ENCODE measurements around the gene REG1B. TPM values are rescaled to one million over a fixed set of nuclear protein-coding genes. Genes with fewer than 3 reads are reported as not detected.

Gene REG1B
- total and polyA plus RNA-seq, 2 donors (not counting 1 experiment from before 2014, with no cell fraction given): not detected

GRCh38 chr2:79090693-79091092 is 2.9 kb upstream of the REG1B start:
- H3K9ac ChIP-seq (ENCODE audit: insufficient read depth, low read length): no peak overlapping the region
- no peaks in the 10 kb centered on the region for H4K20me1 ChIP-seq (ENCODE audit: control insufficient read depth, extremely low read depth, insufficient read depth, low read length)
- H3K4me3 ChIP-seq (replicated peaks in 1 of 4; ENCODE audit: control extremely low read depth in 1 of 4, insufficient read depth in 1 of 4, low read depth in 3 of 4, low read length in 4 of 4): no peak overlapping the region
- DNase-seq (ENCODE audit: low read depth in 2 of 2): no peak
- no peaks in the 10 kb centered on the region for H3K79me2 ChIP-seq (ENCODE audit: control insufficient read depth, insufficient read depth, low read length)
- H3K36me3 ChIP-seq (ENCODE audit: control insufficient read depth, insufficient read depth, low read length): no peaks in the 10 kb centered on the region
- no peaks in the 10 kb centered on the region for H3K4me1 ChIP-seq (ENCODE audit: control insufficient read depth, extremely low read depth, insufficient read depth, low read length)
- no peak overlapping the region for H3K27ac ChIP-seq (ENCODE audit: insufficient read depth, low read length)
- H3K9me3 ChIP-seq (ENCODE audit: control insufficient read depth, insufficient read depth, low read depth, low read length): no peaks in the 10 kb centered on the region
- H3K27me3 ChIP-seq (ENCODE audit: control insufficient read depth, insufficient read depth, low read length): no peaks in the 10 kb centered on the region
- no peak overlapping the region for H2AFZ ChIP-seq (ENCODE audit: low read length)
- no peak overlapping the region for H3K4me2 ChIP-seq (ENCODE audit: extremely low read depth, insufficient read depth, low read length)
- TF ChIP-seq CTCF (conservative IDR thresholded peaks at IDR 0.05 in 1 of 2, IDR thresholded peaks at IDR 0.05 in 1 of 2; ENCODE audit: low read depth in 1 of 2, low read length in 2 of 2) (no peak), EZH2 (IDR thresholded peaks at IDR 0.05; ENCODE audit: low read length, missing control alignments) (no peak)

GRCh38 chr2:79086255-79086654 is 1.5 kb downstream of the REG1B start:
- no peaks in the 10 kb centered on the region for H3K79me2 ChIP-seq (ENCODE audit: control insufficient read depth, insufficient read depth, low read length)
- H3K4me3 ChIP-seq (replicated peaks in 1 of 4; ENCODE audit: control extremely low read depth in 1 of 4, insufficient read depth in 1 of 4, low read depth in 3 of 4, low read length in 4 of 4): no peak overlapping the region
- no peaks in the 10 kb centered on the region for H3K27me3 ChIP-seq (ENCODE audit: control insufficient read depth, insufficient read depth, low read length)
- H3K4me2 ChIP-seq (ENCODE audit: extremely low read depth, insufficient read depth, low read length): no peak overlapping the region
- H3K9ac ChIP-seq (ENCODE audit: insufficient read depth, low read length): no peak overlapping the region
- H3K27ac ChIP-seq (ENCODE audit: insufficient read depth, low read length): no peak overlapping the region
- DNase-seq (ENCODE audit: low read depth in 2 of 2): no peak
- no peaks in the 10 kb centered on the region for H4K20me1 ChIP-seq (ENCODE audit: control insufficient read depth, extremely low read depth, insufficient read depth, low read length)
- H2AFZ ChIP-seq (ENCODE audit: low read length): no peak overlapping the region
- no peaks in the 10 kb centered on the region for H3K9me3 ChIP-seq (ENCODE audit: control insufficient read depth, insufficient read depth, low read depth, low read length)
- H3K36me3 ChIP-seq (ENCODE audit: control insufficient read depth, insufficient read depth, low read length): no peaks in the 10 kb centered on the region
- TF ChIP-seq EZH2 (IDR thresholded peaks at IDR 0.05; ENCODE audit: low read length, missing control alignments): no peak
- no peak for TF ChIP-seq CTCF (conservative IDR thresholded peaks at IDR 0.05 in 1 of 2, IDR thresholded peaks at IDR 0.05 in 1 of 2; ENCODE audit: low read depth in 1 of 2, low read length in 2 of 2)
- H3K4me1 ChIP-seq (ENCODE audit: control insufficient read depth, extremely low read depth, insufficient read depth, low read length): no peaks in the 10 kb centered on the region

- Histone ChIP-seq H4K20me1 (ENCODE audit: control insufficient read depth, extremely low read depth, insufficient read depth, low read length) (no peaks in the 10 kb centered on the region), H3K36me3 (ENCODE audit: control insufficient read depth, insufficient read depth, low read length) (no peaks in the 10 kb centered on the region), H3K4me2 (ENCODE audit: extremely low read depth, insufficient read depth, low read length) (no peak overlapping the region), H3K9me3 (ENCODE audit: control insufficient read depth, insufficient read depth, low read depth, low read length) (no peaks in the 10 kb centered on the region), H3K79me2 (ENCODE audit: control insufficient read depth, insufficient read depth, low read length) (no peaks in the 10 kb centered on the region), H3K27me3 (ENCODE audit: control insufficient read depth, insufficient read depth, low read length) (no peaks in the 10 kb centered on the region), H3K4me3 (replicated peaks in 1 of 4; ENCODE audit: control extremely low read depth in 1 of 4, insufficient read depth in 1 of 4, low read depth in 3 of 4, low read length in 4 of 4) (no peak overlapping the region), H3K9ac (ENCODE audit: insufficient read depth, low read length) (no peak overlapping the region), H2AFZ (ENCODE audit: low read length) (no peak overlapping the region), H3K4me1 (ENCODE audit: control insufficient read depth, extremely low read depth, insufficient read depth, low read length) (no peaks in the 10 kb centered on the region), H3K27ac (ENCODE audit: insufficient read depth, low read length) (no peak overlapping the region)
- no peak for DNase-seq (ENCODE audit: low read depth in 2 of 2)
- TF ChIP-seq EZH2 (IDR thresholded peaks at IDR 0.05; ENCODE audit: low read length, missing control alignments) (no peak), CTCF (conservative IDR thresholded peaks at IDR 0.05 in 1 of 2, IDR thresholded peaks at IDR 0.05 in 1 of 2; ENCODE audit: low read depth in 1 of 2, low read length in 2 of 2) (no peak)
Measured at GRCh38 chr2:79085382-79085781, 2.4 kb downstream of the REG1B start.
